Peyer's patch (tissue), 4 donors: ENCODE measurements around the gene SIGLEC9.

Source experiments
- CTCF ChIP-seq, 6 experiments: fragments of 450-650 bp in 4 of 6; fragments of 200-600 bp in 2 of 6; sonication (generic) in 1 of 6; IDR thresholded peaks; one replicate each; pipeline ENCODE4 v1.5.1; 2017 to 2019; ENCODE audit warnings: antibody characterized with exemption in 6 of 6, mild to moderate bottlenecking in 3 of 6, moderate library complexity in 1 of 6
- POLR2A ChIP-seq, 2 donors: fragments of 450-650 bp; IDR thresholded peaks; one replicate each; pipeline ENCODE4 v1.5.1; 2017; ENCODE audit warnings: antibody characterized with exemption in 2 of 2, mild to moderate bottlenecking in 2 of 2, moderate library complexity in 2 of 2

GRCh38 chr19:51141181-51141580 lies 16.5 kb downstream of the SIGLEC9 start:
- no peak for TF ChIP-seq CTCF (IDR thresholded peaks at IDR 0.05)
- no peak for TF ChIP-seq POLR2A (IDR thresholded peaks at IDR 0.05)
